HG02642 (cell line): Measurements from ENCODE around the gene GRIK4.

Experiments used
- ATAC-seq: cut with Tn5 transposase; IDR thresholded peaks from one replicate; pipeline ENCODE4 v1.9.1; 2021; ENCODE audit warnings: mild to moderate bottlenecking; ENCODE audit not compliant: unreplicated experiment, poor library complexity

The GRIK4 gene

GRCh38 chr11:120914601-120915000 is 403.1 kb downstream of the GRIK4 start:
- no peak for ATAC-seq

- ATAC-seq: no peak
Measured at GRCh38 chr11:120917559-120918239, 406.2 kb downstream of the GRIK4 start.

- no peak for ATAC-seq
Measured at GRCh38 chr11:120918257-120918656, 406.7 kb downstream of the GRIK4 start.

GRCh38 chr11:120919045-120919444 is 407.5 kb downstream of the GRIK4 start:
- no peak for ATAC-seq

- no peak for ATAC-seq
Measured at GRCh38 chr11:120919566-120919965, 408.0 kb downstream of the GRIK4 start.

GRCh38 chr11:120923866-120924508 is 412.4 kb downstream of the GRIK4 start:
- ATAC-seq: no peak

- ATAC-seq: peak; percentile 95
Measured at GRCh38 chr11:120925944-120926343, 414.4 kb downstream of the GRIK4 start.

GRCh38 chr11:120928627-120929026 is 417.1 kb downstream of the GRIK4 start:
- no peak for ATAC-seq

GRCh38 chr11:120929090-120929489 is 417.5 kb downstream of the GRIK4 start:
- ATAC-seq: no peak

- no peak for ATAC-seq
Measured at GRCh38 chr11:120929664-120930154, 418.2 kb downstream of the GRIK4 start.

GRCh38 chr11:120931057-120931779 is 419.7 kb downstream of the GRIK4 start:
- no peak for ATAC-seq

GRCh38 chr11:120932305-120932915 is 420.9 kb downstream of the GRIK4 start:
- no peak for ATAC-seq

GRCh38 chr11:120936356-120936755 is 424.8 kb downstream of the GRIK4 start:
- no peak for ATAC-seq

- ATAC-seq: no peak
Measured at GRCh38 chr11:120937501-120937900, 426.0 kb downstream of the GRIK4 start.

- no peak for ATAC-seq
Measured at GRCh38 chr11:120938260-120938659, 426.7 kb downstream of the GRIK4 start.

GRCh38 chr11:120940160-120940848 is 428.8 kb downstream of the GRIK4 start:
- ATAC-seq: no peak

GRCh38 chr11:120941000-120941399 is 429.5 kb downstream of the GRIK4 start:
- ATAC-seq: no peak

- no peak for ATAC-seq
Measured at GRCh38 chr11:120942701-120943100, 431.2 kb downstream of the GRIK4 start.

- ATAC-seq: no peak
Measured at GRCh38 chr11:120945042-120945441, 433.5 kb downstream of the GRIK4 start.

GRCh38 chr11:120950880-120951279 is 439.3 kb downstream of the GRIK4 start:
- no peak for ATAC-seq
